Activated CD4-positive, alpha-beta T cell treated with anti-CD3 and anti-CD28 coated beads, Interleukin-2, amount 10 ng/mL, durations not matched to agents 24 days and 14 days (primary cell): Measurements from ENCODE around the gene EIPR1. TPM values are rescaled to one million over a fixed set of nuclear protein-coding genes. Genes with fewer than 3 reads are reported as not detected.

Experiments used
- DNase-seq: peaks from one replicate; pipeline ENCODE4 v3.0.0; 2022
- H3K27ac Mint-ChIP-seq: one replicate; pipeline ENCODE4 v1.8.0; 2022; ENCODE audit warnings: mild to moderate bottlenecking, mixed read lengths
- H3K27me3 Mint-ChIP-seq: one replicate; pipeline ENCODE4 v1.8.0; 2022; ENCODE audit warnings: mixed read lengths
- H3K36me3 Mint-ChIP-seq: one replicate; pipeline ENCODE4 v1.8.0; 2022; ENCODE audit warnings: low read depth, mild to moderate bottlenecking, mixed read lengths
- H3K4me1 Mint-ChIP-seq: one replicate; pipeline ENCODE4 v1.8.0; 2021; ENCODE audit warnings: mixed read lengths
- H3K4me3 Mint-ChIP-seq: one replicate; pipeline ENCODE4 v1.8.0; 2022; ENCODE audit warnings: mild to moderate bottlenecking, moderate library complexity, mixed read lengths
- H3K9me3 Mint-ChIP-seq: one replicate; pipeline ENCODE4 v1.8.0; 2021; ENCODE audit warnings: mixed read lengths
- intact Hi-C: fragments of 100-400 bp; cut with micrococcal nuclease; formaldehyde crosslinking; loops from one replicate; pipeline ENCODE4 v1.15.1; 2023
- total RNA-seq: library from RNA; stranded (reverse); gene quantifications from 2 replicates; pipeline ENCODE4 v1.2.3, GENCODE V29; 2022

Gene EIPR1
- total RNA-seq, 1 donor from 2014 or later, result 52.1 TPM

- H3K4me3 Mint-ChIP-seq, result no peak overlapping the region
- no peak overlapping the region for H3K27ac Mint-ChIP-seq
- H3K4me1 Mint-ChIP-seq, result peaks cover 7% of the 10 kb centered on the region
- H3K9me3 Mint-ChIP-seq, result peaks cover 6% of the 10 kb centered on the region
- intact Hi-C loops, result no loop called here
- H3K27me3 Mint-ChIP-seq, result no peaks in the 10 kb centered on the region
- H3K36me3 Mint-ChIP-seq, result peaks cover 22% of the 10 kb centered on the region
- DNase-seq, result no peak
Measured at GRCh38 chr2:3257826-3258225, 119.8 kb downstream of the EIPR1 start.

GRCh38 chr2:3257166-3257565, 120.5 kb downstream of the EIPR1 start:
- Mint-ChIP-seq H3K4me1 (peaks cover 7% of the 10 kb centered on the region), H3K9me3 (peaks cover 6% of the 10 kb centered on the region), H3K27me3 (no peaks in the 10 kb centered on the region), H3K36me3 (peaks cover 22% of the 10 kb centered on the region), H3K27ac (no peak overlapping the region), H3K4me3 (no peak overlapping the region)
- no peak for DNase-seq
- intact Hi-C loops, result no loop called here

GRCh38 chr2:3256605-3257004, 121.0 kb downstream of the EIPR1 start:
- no peak for DNase-seq
- intact Hi-C loops, result no loop called here
- Mint-ChIP-seq H3K4me3 (no peak overlapping the region), H3K27ac (no peak overlapping the region), H3K36me3 (peaks cover 25% of the 10 kb centered on the region), H3K9me3 (peaks cover 6% of the 10 kb centered on the region), H3K27me3 (no peaks in the 10 kb centered on the region), H3K4me1 (peaks cover 7% of the 10 kb centered on the region)

GRCh38 chr2:3256157-3256556, 121.5 kb downstream of the EIPR1 start:
- no peak for DNase-seq
- no peak overlapping the region for H3K4me3 Mint-ChIP-seq
- intact Hi-C loops, result no loop called here
- peaks cover 7% of the 10 kb centered on the region for H3K4me1 Mint-ChIP-seq
- H3K9me3 Mint-ChIP-seq, result peaks cover 6% of the 10 kb centered on the region
- H3K27ac Mint-ChIP-seq, result no peak overlapping the region
- peaks cover 29% of the 10 kb centered on the region for H3K36me3 Mint-ChIP-seq
- no peaks in the 10 kb centered on the region for H3K27me3 Mint-ChIP-seq

- DNase-seq, result no peak
- Mint-ChIP-seq H3K9me3 (peaks cover 10% of the 10 kb centered on the region), H3K27ac (no peak overlapping the region), H3K4me1 (peaks cover 6% of the 10 kb centered on the region), H3K27me3 (no peaks in the 10 kb centered on the region), H3K36me3 (peaks cover 40% of the 10 kb centered on the region), H3K4me3 (no peak overlapping the region)
- intact Hi-C loops, result no loop called here
Measured at GRCh38 chr2:3254442-3254941, 123.1 kb downstream of the EIPR1 start.

- peaks cover 13% of the 10 kb centered on the region for H3K9me3 Mint-ChIP-seq
Measured at GRCh38 chr2:3253913-3254441, 123.6 kb downstream of the EIPR1 start.

GRCh38 chr2:3251946-3252345, 125.7 kb downstream of the EIPR1 start:
- no peak for DNase-seq
- H3K4me1 Mint-ChIP-seq, result no peaks in the 10 kb centered on the region
- peaks cover 55% of the 10 kb centered on the region for H3K36me3 Mint-ChIP-seq
- intact Hi-C loops, result no loop called here
- H3K27ac Mint-ChIP-seq, result no peak overlapping the region
- no peak overlapping the region for H3K4me3 Mint-ChIP-seq
- peaks cover 13% of the 10 kb centered on the region for H3K9me3 Mint-ChIP-seq
- no peaks in the 10 kb centered on the region for H3K27me3 Mint-ChIP-seq

More at GRCh38 chr2:3253913-3254441, 123.6 kb downstream of the EIPR1 start:
- H3K27ac Mint-ChIP-seq, result no peak overlapping the region
- H3K4me1 Mint-ChIP-seq, result peaks cover 2% of the 10 kb centered on the region
- H3K27me3 Mint-ChIP-seq, result no peaks in the 10 kb centered on the region
- H3K4me3 Mint-ChIP-seq, result no peak overlapping the region
- peaks cover 45% of the 10 kb centered on the region for H3K36me3 Mint-ChIP-seq
- intact Hi-C loops, result no loop called here
- DNase-seq, result no peak

GRCh38 chr2:3249476-3249962, 128.1 kb downstream of the EIPR1 start:
- Mint-ChIP-seq H3K4me1 (no peaks in the 10 kb centered on the region), H3K4me3 (no peak overlapping the region), H3K36me3 (peaks cover 56% of the 10 kb centered on the region), H3K27me3 (no peaks in the 10 kb centered on the region), H3K27ac (no peak overlapping the region), H3K9me3 (peaks cover 13% of the 10 kb centered on the region)
- intact Hi-C loops, result no loop called here
- no peak for DNase-seq

GRCh38 chr2:3248754-3249475, 128.7 kb downstream of the EIPR1 start:
- H3K4me3 Mint-ChIP-seq, result no peak overlapping the region
- H3K36me3 Mint-ChIP-seq, result peaks cover 50% of the 10 kb centered on the region
- H3K9me3 Mint-ChIP-seq, result peaks cover 10% of the 10 kb centered on the region
- H3K4me1 Mint-ChIP-seq, result no peaks in the 10 kb centered on the region
- H3K27ac Mint-ChIP-seq, result no peak overlapping the region
- no peak for DNase-seq
- intact Hi-C loops, result no loop called here
- H3K27me3 Mint-ChIP-seq, result no peaks in the 10 kb centered on the region

GRCh38 chr2:3246928-3247714, 130.5 kb downstream of the EIPR1 start:
- intact Hi-C loops, result no loop called here
- Mint-ChIP-seq H3K9me3 (peaks cover 8% of the 10 kb centered on the region), H3K4me3 (no peak overlapping the region), H3K36me3 (peaks cover 46% of the 10 kb centered on the region), H3K4me1 (peaks cover 10% of the 10 kb centered on the region), H3K27me3 (no peaks in the 10 kb centered on the region), H3K27ac (no peak overlapping the region)
- no peak for DNase-seq

GRCh38 chr2:3246406-3246805, 131.2 kb downstream of the EIPR1 start:
- DNase-seq, result no peak
- H3K4me3 Mint-ChIP-seq, result no peak overlapping the region
- intact Hi-C loops, result no loop called here
- peaks cover 8% of the 10 kb centered on the region for H3K9me3 Mint-ChIP-seq
- H3K36me3 Mint-ChIP-seq, result peaks cover 43% of the 10 kb centered on the region
- no peaks in the 10 kb centered on the region for H3K27me3 Mint-ChIP-seq
- H3K27ac Mint-ChIP-seq, result no peak overlapping the region
- peaks cover 13% of the 10 kb centered on the region for H3K4me1 Mint-ChIP-seq

- DNase-seq, result no peak
- Mint-ChIP-seq H3K4me3 (no peak overlapping the region), H3K27me3 (no peaks in the 10 kb centered on the region), H3K27ac (no peak overlapping the region), H3K36me3 (peaks cover 30% of the 10 kb centered on the region), H3K9me3 (peaks cover 3% of the 10 kb centered on the region), H3K4me1 (peaks cover 13% of the 10 kb centered on the region)
- intact Hi-C loops, result no loop called here
Measured at GRCh38 chr2:3244486-3244885, 133.1 kb downstream of the EIPR1 start.

GRCh38 chr2:3243804-3244203, 133.8 kb downstream of the EIPR1 start:
- Mint-ChIP-seq H3K36me3 (peaks cover 23% of the 10 kb centered on the region), H3K27ac (no peak overlapping the region), H3K9me3 (no peaks in the 10 kb centered on the region), H3K4me3 (no peak overlapping the region), H3K4me1 (peaks cover 13% of the 10 kb centered on the region), H3K27me3 (no peaks in the 10 kb centered on the region)
- DNase-seq, result no peak
- intact Hi-C loops, result no loop called here
